Right atrium auricular region (tissue), 2 donors: ENCODE measurements around the gene PPP5C. TPM values are rescaled to one million over a fixed set of nuclear protein-coding genes. Genes with fewer than 3 reads are reported as not detected.

Experiments used
- DNase-seq: peaks from one replicate; pipeline ENCODE4 v3.0.0-alpha.2; 2019; ENCODE audit warnings: low spot score
- H3K27ac ChIP-seq, 2 donors: fragments of 200-600 bp; sonication (generic); 1 replicate in 1 of 2; 2 replicates in 1 of 2; pipeline ENCODE4 v1.5.1; 2016 to 2019
- H3K27me3 ChIP-seq, 2 donors: fragments of 200-600 bp; sonication (generic); one replicate each; pipeline versions ENCODE4 v1.5.1 to v1.6.0; 2017 to 2019
- H3K36me3 ChIP-seq: fragments of 200-600 bp; sonication (generic); one replicate; pipeline ENCODE4 v1.5.1; 2016
- H3K4me1 ChIP-seq, 2 donors: fragments of 200-600 bp; sonication (generic); one replicate each; pipeline versions ENCODE4 v1.5.1 to v1.6.0; 2017 to 2019
- H3K4me3 ChIP-seq, 2 donors: fragments of 200-600 bp; sonication (generic); 1 replicate in 1 of 2; 2 replicates in 1 of 2; pipeline ENCODE4 v1.5.1; 2017 to 2019; ENCODE audit warnings: mild to moderate bottlenecking in 1 of 2, moderate library complexity in 1 of 2
- H3K9me3 ChIP-seq, 2 donors: fragments of 200-600 bp; sonication (generic); one replicate each; pipeline ENCODE4 v1.5.1; 2019
- CTCF ChIP-seq, 2 donors: fragments of 200-600 bp; sonication (generic); IDR thresholded peaks; one replicate each; pipeline ENCODE4 v1.5.1; 2019; ENCODE audit warnings: antibody characterized with exemption in 2 of 2
- total RNA-seq, 2 donors: library from RNA; depleted of rRNA; stranded (reverse); fragments of >200 nt; gene quantifications; one replicate each; pipeline ENCODE4 v1.1.0, GENCODE V29; 2016

The PPP5C gene
- total RNA-seq, 2 donors from 2014 or later, result 59.1 to 84.3 TPM

GRCh38 chr19:46383846-46384245 is 37.0 kb downstream of the PPP5C start:
- Histone ChIP-seq H3K27me3 (no peaks in the 10 kb centered on the region), H3K4me3 (no peak overlapping the region), H3K36me3 (peaks cover 63% of the 10 kb centered on the region), H3K27ac (no peak overlapping the region), H3K4me1 (peaks cover 0 to 29% of the 10 kb centered on the region in 2 donors), H3K9me3 (no peaks in the 10 kb centered on the region)
- no peak for DNase-seq
- no peak for TF ChIP-seq CTCF (IDR thresholded peaks at IDR 0.05)

GRCh38 chr19:46384396-46384795 is 37.5 kb downstream of the PPP5C start:
- Histone ChIP-seq H3K9me3 (no peaks in the 10 kb centered on the region), H3K4me1 (peaks cover 0 to 29% of the 10 kb centered on the region in 2 donors), H3K4me3 (no peak overlapping the region), H3K27ac (no peak overlapping the region), H3K27me3 (no peaks in the 10 kb centered on the region), H3K36me3 (peaks cover 69% of the 10 kb centered on the region)
- TF ChIP-seq CTCF (IDR thresholded peaks at IDR 0.05), result no peak
- DNase-seq, result no peak

GRCh38 chr19:46385636-46386035 is 38.7 kb downstream of the PPP5C start:
- no peaks in the 10 kb centered on the region for H3K9me3 ChIP-seq
- no peaks in the 10 kb centered on the region for H3K27me3 ChIP-seq
- H3K36me3 ChIP-seq, result peaks cover 81% of the 10 kb centered on the region
- H3K4me3 ChIP-seq, result no peak overlapping the region
- H3K4me1 ChIP-seq, result peaks cover 0 to 20% of the 10 kb centered on the region in 2 donors
- no peak for TF ChIP-seq CTCF (IDR thresholded peaks at IDR 0.05)
- no peak overlapping the region for H3K27ac ChIP-seq
- no peak for DNase-seq

GRCh38 chr19:46386151-46386550 is 39.3 kb downstream of the PPP5C start:
- peaks cover 0 to 20% of the 10 kb centered on the region in 2 donors for H3K4me1 ChIP-seq
- H3K27me3 ChIP-seq, result no peaks in the 10 kb centered on the region
- no peak for DNase-seq
- TF ChIP-seq CTCF (IDR thresholded peaks at IDR 0.05), result no peak
- H3K27ac ChIP-seq, result no peak overlapping the region
- no peaks in the 10 kb centered on the region for H3K9me3 ChIP-seq
- H3K36me3 ChIP-seq, result peaks cover 86% of the 10 kb centered on the region
- no peak overlapping the region for H3K4me3 ChIP-seq

- H3K9me3 ChIP-seq, result no peaks in the 10 kb centered on the region
- H3K27me3 ChIP-seq, result no peaks in the 10 kb centered on the region
- no peak for DNase-seq
- H3K4me3 ChIP-seq, result no peak overlapping the region
- peaks cover 87% of the 10 kb centered on the region for H3K36me3 ChIP-seq
- peaks cover 0 to 20% of the 10 kb centered on the region in 2 donors for H3K4me1 ChIP-seq
- TF ChIP-seq CTCF (IDR thresholded peaks at IDR 0.05), result no peak
- H3K27ac ChIP-seq, result no peak overlapping the region
Measured at GRCh38 chr19:46386996-46387712, 40.3 kb downstream of the PPP5C start.

- Histone ChIP-seq H3K27me3 (no peaks in the 10 kb centered on the region), H3K9me3 (no peaks in the 10 kb centered on the region), H3K27ac (no peak overlapping the region), H3K36me3 (peaks cover 83% of the 10 kb centered on the region), H3K4me3 (no peak overlapping the region), H3K4me1 (peaks cover 0 to 20% of the 10 kb centered on the region in 2 donors)
- no peak for TF ChIP-seq CTCF (IDR thresholded peaks at IDR 0.05)
- DNase-seq, result no peak
Measured at GRCh38 chr19:46387713-46388130, 40.8 kb downstream of the PPP5C start.
